GM12874 (cell line): ENCODE data around the gene PHKB.

Experiments used
- CTCF ChIP-seq: IDR thresholded peaks from 2 replicates; pipeline ENCODE4 v1.5.1; 2011; ENCODE audit warnings: low read depth, mild to moderate bottlenecking, control low read depth, low read length, moderate library complexity; ENCODE audit not compliant: insufficient read depth

The PHKB gene

GRCh38 chr16:47490471-47490870 lies 29.3 kb downstream of the PHKB start:
- TF ChIP-seq CTCF = no peak

- no peak for TF ChIP-seq CTCF
Observed at GRCh38 chr16:47492036-47492427, 30.9 kb downstream of the PHKB start.

- TF ChIP-seq CTCF = no peak
Observed at GRCh38 chr16:47492428-47493377, 31.6 kb downstream of the PHKB start.

- no peak for TF ChIP-seq CTCF
Observed at GRCh38 chr16:47493381-47494337, 32.5 kb downstream of the PHKB start.

GRCh38 chr16:47499080-47499699 lies 38.1 kb downstream of the PHKB start:
- no peak for TF ChIP-seq CTCF

GRCh38 chr16:47499700-47500264 lies 38.7 kb downstream of the PHKB start:
- TF ChIP-seq CTCF = no peak
